ENCODE data around the gene ARHGAP24.
"Not testable (repeated sequence)": the region's sequence is repeated elsewhere in the genome, so short reads cannot be mapped to it uniquely, and the experiment has no call there.

GRCh38 chr4:85839981-85840451 is 365.1 kb downstream of the ARHGAP24 start:
- TF ChIP-seq CTCF, POLR2AphosphoS5, POLR2A (IDR thresholded peaks at IDR 0.05): not testable (repeated sequence)

Measured in breast epithelium (tissue), 3 donors.